Neural progenitor cell (in vitro differentiated cells): Measurements from ENCODE around the gene CEP55.

Source experiments
- EZH2 ChIP-seq: fragments of 200-600 bp; sonication (generic); IDR thresholded peaks from 2 replicates; pipeline ENCODE4 v1.6.1; 2017; ENCODE audit warnings: antibody characterized with exemption, mild to moderate bottlenecking, moderate library complexity
- TF ChIP-seq, protein P1 (sequence below): fragments of 200-600 bp; sonication (generic); IDR thresholded peaks from 2 replicates; pipeline ENCODE4 v1.5.1; 2017; ENCODE audit warnings: antibody characterized with exemption, mild to moderate bottlenecking

GRCh38 chr10:93475871-93476270 lies 20.5 kb upstream of the CEP55 start:
- TF ChIP-seq, protein P1, sequence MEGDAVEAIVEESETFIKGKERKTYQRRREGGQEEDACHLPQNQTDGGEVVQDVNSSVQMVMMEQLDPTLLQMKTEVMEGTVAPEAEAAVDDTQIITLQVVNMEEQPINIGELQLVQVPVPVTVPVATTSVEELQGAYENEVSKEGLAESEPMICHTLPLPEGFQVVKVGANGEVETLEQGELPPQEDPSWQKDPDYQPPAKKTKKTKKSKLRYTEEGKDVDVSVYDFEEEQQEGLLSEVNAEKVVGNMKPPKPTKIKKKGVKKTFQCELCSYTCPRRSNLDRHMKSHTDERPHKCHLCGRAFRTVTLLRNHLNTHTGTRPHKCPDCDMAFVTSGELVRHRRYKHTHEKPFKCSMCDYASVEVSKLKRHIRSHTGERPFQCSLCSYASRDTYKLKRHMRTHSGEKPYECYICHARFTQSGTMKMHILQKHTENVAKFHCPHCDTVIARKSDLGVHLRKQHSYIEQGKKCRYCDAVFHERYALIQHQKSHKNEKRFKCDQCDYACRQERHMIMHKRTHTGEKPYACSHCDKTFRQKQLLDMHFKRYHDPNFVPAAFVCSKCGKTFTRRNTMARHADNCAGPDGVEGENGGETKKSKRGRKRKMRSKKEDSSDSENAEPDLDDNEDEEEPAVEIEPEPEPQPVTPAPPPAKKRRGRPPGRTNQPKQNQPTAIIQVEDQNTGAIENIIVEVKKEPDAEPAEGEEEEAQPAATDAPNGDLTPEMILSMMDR, result no peak
- TF ChIP-seq EZH2, result no peak
